NCI-H2227 (cell line): ENCODE measurements around the gene REXO1.

Source experiments
- DNase-seq: peaks from one replicate; lab custom pipeline; 2025; ENCODE audit not compliant: unreplicated experiment; lab: John Stamatoyannopoulos, UW

REXO1 gene

GRCh38 chr19:1773184-1773583 lies 75.1 kb downstream of the REXO1 start:
- no peak for DNase-seq

- no peak for DNase-seq
These were observed 77.3 kb downstream of the REXO1 start for GRCh38 chr19:1770866-1771576.

- DNase-seq, result no peak
These were observed 78.7 kb downstream of the REXO1 start for GRCh38 chr19:1769645-1769985.

GRCh38 chr19:1768918-1769644 lies 79.2 kb downstream of the REXO1 start:
- no peak for DNase-seq

GRCh38 chr19:1768248-1768647 lies 80.0 kb downstream of the REXO1 start:
- no peak for DNase-seq

- DNase-seq, result peak; percentile 52
These were observed 80.8 kb downstream of the REXO1 start for GRCh38 chr19:1767464-1767933.

GRCh38 chr19:1766800-1767352 lies 81.4 kb downstream of the REXO1 start:
- no peak for DNase-seq

GRCh38 chr19:1765904-1766799 lies 82.1 kb downstream of the REXO1 start:
- DNase-seq, result no peak
